ENCODE measurements around the gene AP5Z1.

The AP5Z1 gene

DNA sequence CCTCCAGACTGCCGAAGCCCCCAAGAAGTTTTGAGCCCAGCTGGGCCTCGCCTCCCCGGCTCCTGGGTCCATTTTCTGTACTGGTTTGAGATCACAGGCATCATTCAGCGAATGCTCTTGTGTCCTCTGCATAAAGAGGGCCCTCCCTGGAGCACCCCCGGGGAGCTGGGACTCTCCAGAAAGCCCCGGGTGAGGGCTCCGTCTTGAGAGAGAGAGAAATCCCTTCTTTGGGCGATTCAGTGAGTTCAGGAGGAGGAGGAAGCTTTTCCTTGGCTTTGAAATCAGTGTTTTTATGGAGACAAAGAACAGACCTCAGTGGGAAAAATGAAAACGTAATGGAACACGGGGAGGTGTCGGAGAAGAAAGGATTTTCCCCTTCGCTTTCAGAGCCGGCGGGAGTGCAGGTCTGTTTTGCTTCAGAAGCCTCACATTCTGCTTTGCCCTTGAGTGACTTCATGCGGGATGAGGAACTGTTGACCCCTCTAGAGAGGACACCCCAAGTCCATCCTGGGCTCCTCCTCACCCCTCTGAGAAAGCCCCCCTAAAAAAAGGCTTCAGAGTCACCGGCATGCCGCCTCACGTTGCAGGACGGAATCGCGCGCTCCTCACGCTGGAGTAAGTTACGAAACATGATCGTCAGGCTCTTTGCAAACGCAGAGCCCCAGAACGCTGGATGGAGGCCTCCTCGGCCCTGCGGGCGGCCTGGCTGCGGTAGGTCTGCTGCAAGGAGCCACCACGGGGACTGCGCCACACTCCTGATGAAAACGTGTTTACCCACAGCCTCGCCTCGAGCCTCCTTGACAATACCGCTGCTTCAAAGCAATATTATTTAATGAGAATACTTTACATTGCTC is 8.5 kb upstream of the AP5Z1 start:
- no peak for DNase-seq

DNA sequence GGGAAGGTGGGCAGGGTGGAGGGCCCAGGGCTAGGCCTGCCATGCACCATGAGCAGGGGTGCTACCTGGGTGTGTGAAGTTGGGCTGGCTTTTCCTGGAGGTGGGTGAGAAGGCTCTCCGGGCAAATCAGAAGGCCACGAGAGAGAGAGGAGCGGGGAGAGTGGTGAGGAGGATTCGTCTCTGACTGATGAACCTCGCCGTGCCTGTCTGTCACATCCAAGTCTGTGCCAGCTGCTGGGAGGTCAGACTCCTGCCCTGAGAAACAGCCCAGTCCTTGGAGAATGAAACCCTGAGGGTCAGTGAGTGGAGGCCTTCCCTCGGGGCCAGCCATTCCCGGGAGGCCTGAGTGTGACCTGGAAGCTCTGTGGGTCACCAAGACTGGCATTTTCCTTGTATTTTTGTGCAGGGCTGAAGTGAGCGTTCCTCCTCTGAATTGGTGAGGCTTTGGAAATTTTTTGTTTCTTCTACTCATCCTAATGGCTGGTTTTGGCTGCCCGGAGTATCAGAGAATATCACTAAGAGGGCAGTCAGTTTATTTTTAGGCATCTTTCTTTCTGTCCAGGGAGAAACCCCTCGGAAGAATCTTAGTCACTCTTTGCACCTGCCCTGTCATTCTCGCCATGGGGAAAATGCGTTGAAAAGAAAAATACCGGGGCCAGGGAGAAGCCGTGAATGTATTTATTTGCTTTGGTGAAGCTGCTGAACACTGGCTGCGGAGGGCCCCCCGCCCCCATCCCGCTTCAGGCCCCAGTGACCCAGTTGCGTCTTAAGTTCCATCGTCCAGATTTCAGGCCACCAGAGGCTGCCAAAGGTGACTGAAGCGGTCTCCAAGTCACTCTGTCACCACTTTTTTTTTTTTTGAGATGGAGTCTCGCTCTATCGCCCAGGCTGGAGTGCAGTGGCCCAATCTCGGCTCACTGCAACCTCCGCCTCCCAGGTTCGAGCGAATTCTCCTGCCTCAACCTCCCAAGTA is 6.5 kb upstream of the AP5Z1 start:
- DNase-seq, result no peak

DNA sequence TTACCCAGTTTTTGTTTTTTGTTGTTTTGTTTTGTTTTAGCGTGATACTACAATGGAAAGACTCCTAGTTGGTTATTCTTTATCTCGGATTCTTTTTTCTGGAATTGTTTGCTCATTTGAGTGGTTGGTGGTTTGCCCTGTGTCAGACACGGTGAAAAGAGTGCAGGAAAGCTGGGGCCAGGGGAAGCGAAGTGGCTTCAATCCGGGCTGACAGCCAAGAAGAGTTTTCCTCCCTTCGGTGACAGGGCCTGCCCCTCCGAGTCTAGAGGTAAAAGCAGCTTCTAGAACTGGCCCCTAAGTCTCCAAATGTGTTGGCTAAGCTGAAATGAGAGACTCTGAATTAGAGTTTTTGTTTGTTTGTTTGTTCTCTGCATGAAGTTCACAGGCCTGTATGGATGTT is 5.7 kb upstream of the AP5Z1 start:
- DNase-seq, result peak; percentile 29

DNA sequence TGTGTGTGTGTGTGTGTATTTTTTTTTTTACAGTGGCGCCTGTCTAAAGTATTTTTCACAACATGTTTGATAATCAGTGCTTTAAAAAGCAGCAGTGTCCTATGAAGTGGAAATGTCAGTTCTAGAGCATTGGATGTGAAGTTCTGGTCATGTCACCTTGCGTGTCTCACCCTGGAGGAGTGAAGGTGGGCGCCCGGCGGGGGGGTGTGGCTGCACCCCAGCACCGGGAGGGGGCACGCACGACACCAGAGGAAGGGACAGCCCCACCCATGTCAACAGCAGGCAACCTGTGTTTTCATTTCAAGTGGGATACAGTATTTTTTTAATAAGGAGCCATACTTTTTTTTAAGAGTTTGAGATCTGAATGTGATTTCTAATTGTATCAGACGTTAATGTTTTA is 4.5 kb upstream of the AP5Z1 start:
- DNase-seq, result no peak

DNA sequence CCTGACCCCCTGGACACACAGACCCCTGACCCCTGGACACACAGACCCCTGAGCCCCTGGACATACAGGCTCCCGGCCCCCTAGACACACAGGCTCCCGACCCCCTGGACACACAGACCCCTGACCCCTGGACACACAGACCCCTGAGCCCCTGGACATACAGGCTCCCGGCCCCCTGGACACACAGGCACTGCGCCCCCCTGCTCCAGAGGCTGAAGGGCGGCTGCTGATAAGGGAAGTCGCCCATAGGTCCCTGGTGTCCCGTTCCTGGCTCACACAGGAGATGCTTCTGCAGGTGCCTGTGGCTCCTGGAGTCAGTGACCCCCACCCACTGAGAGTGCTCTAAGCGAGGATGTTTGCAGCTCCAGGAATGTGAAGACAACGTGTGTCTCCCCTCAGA is 3.7 kb upstream of the AP5Z1 start:
- DNase-seq, result no peak

DNA sequence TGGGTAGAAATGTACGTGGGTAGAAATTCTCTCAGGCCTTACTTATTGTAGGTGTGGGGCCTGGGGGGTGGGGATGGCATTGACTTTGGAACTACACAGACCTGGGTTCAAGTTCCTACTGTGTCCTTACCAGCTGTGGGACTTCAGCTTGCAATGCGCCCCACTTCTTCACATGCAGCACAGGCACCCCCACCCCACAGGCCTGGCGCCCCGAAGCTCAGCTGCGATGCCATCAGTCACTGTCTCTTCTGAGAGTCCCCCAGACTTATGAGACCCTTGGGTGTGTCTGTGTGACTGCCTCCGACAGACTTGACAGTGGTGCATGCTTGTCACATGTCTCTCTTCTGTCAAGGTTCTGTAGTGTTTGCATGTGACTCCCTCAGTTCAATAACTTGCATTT is 3.1 kb upstream of the AP5Z1 start:
- DNase-seq, result no peak

DNA sequence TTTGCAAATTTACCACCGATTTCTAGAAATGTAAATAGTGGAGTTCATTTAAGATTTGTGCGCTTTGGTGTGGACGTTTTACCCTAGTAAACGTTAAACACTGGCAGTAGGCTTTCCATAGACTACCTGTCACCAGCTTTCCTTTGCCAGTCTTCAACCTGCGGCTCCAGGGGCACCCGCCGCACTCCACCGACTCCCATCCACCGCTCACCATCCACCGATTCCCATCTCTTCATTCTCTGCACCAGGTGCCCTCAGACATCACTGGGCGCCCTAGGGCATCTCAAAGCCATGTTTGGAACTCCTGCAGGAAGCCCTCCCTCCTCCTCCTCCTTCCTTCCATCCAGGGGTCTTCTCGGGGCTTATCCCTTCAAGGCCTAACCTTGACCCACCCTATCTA is 1.4 kb upstream of the AP5Z1 start:
- no peak for DNase-seq

DNA sequence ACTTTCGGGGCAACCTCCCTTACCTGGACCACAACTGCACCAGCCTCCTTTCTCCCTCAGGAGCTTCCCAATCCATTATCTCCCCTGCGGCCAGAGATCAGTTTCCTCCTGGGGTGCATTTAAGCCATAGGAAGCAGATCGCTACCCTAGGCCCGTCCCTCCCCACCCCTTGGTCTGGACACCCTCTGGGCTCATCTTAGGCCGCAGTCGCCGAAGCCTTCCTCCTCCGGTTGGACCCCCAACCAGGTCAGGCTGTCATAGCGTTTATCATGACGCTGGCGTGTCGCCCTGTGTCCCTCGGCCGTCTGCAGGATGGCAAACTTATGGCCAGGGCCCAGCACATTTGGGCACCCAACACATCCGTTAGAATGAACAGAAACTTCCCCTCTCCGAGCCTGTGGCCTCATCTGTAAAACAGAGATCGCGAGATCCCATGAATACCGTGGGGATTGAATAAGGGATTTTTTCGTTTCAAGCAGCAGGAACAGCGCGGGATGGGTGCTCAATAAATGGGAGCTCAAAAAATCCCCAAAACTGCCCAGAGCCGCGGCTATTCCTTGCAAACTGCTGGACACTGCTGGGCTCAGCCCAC is 669 bp upstream of the AP5Z1 start:
- DNase-seq, result peak; percentile 71

DNA sequence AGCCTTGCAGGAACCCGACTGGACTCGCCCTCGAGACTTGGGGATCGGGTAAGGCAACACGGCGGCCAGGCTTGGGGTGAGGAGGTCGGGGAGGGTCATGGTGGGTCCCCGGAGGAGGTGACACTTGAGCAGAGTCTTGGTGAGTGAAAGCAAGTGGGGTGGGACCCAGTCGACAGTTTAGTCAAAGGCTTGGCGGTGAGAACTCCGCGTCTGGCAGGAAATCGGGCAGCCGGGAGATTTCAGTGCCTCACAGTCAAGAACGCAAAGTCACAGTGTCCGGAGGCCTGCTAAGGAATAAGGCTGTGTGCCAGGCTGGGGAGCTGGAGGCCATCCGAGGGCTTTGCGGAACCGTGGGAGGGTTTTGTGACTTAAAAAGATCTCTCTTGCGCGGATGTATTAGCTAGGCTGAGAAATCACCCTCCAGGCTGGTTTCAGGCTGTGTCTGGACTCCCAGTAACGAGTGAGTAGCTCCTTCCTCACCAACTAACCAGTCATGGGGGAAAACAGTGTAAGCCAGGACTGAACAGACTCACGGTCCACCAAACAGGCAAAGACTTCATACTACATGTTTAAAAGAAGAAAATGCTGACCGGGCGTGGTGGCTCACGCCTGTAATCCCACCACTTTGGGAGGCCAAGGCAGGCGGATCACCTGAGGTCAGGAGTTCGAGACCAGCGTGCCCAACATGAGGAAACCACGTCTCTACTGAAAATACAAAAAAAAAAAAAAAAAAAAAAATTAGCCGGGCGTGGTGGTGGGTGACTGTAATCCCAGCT is 613 bp downstream of the AP5Z1 start:
- peak; percentile 72 for DNase-seq

DNA sequence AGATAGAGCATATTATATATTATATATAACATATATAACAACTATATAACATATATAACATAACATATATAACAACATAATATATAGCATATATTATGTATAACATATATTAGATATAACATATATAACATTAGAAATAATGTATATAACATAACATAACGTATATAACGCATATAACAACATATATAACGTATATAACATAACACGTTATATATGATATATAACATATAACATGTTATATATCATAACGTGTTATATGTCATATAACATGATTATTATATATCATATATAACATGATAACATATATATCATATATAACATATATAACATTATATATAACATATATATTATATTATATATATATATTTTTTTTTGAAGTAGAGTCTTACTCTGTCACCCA is 3.7 kb downstream of the AP5Z1 start:
- DNase-seq, result no peak

DNA sequence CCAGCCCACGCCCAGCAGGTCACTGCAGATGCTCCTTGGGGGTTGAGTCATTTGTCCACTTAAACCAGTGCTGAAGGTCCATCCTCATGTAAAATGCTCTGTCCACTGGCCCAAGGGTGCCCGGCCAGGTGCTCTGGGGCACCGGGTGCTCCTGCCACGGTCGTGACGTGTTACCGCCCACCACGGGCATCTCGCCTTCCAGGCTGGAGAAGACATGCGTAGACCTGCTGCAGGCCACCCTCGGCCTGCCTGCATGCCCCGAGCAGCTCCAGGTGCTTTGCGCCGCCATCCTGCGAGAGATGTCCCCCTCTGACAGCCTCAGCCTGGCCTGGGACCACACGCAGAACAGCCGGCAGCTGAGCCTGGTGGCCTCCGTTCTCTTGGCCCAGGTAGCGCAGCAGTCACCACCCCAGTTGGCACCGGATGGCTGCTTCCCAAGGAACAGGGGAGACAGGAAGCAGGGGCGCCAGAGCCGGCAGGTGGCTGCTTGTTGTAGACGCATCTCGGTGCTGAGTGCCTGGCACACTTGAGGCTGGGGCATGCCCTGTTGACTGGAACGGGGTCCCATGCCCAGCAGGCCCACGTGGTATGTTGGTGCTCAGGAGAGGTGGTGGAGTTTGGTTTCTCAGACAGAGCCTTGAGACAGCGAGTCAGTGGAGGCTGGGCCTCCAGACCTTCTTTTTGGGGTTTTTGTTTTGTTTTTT is 6.1 kb downstream of the AP5Z1 start:
- DNase-seq, result no peak

DNA sequence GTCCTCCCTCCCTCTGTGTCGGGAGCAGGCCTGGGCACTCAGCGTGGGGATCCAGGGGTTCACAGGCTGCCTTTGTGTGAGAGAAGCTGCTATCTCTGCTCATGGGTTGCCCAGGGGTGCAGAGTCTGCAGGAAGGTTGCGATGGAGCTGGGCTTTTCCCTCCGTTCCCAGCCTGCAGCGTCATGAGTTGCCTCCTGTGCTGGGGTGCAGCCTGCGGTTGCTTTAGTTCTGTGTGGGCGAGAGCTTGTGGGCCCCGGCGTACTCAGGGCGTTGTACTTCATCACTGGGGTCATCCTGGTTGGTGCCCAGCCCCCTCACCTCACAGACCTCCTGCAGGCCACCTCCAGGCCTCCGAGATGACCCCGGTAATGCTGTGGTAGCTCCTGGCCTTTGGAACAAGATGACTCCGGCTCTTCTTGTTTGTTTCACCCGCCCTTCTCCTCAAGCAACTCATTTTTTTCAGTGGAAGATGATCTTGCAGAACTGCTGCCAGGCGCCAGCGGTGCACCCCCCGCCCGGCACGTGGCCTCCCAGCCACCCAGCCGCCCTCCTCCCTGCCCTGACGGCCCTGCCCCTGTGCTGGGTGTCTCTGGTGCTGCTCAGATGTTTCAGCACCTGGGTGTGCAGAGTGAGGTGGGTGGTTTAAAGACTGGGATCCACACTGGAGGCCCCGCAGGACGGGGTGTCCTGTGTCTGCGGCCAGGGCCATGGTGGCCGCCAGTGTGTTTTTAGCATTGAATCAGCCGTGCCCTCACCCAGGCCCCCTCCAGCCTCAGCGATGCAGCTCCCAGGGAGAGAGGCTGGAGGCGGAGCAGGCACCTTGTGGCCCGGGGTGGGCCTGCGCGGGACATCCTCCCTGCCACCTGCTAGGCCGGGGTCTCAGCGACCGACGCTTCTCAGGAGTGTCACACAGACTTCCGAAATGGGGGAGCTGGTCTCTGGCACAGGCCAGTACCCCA is 7.2 kb downstream of the AP5Z1 start:
- DNase-seq, result no peak

DNA sequence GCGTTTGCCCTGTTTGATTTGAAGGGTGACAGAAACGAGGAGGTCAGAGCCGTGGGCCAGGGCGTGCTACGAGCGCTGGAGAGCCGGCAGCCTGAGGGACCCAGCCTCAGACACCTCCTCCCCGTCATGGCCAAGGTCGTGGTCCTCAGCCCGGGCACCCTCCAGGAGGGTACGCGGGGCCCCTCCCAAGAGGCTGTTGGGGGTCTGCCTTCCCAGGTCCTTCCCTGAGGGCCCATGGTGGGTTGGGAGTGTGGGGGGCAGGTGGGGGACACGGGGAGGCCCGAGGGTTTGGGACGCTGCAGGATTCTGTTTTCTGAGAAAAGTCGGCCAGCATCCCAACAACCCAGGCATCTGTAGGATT is 7.8 kb downstream of the AP5Z1 start:
- no peak for DNase-seq

DNA sequence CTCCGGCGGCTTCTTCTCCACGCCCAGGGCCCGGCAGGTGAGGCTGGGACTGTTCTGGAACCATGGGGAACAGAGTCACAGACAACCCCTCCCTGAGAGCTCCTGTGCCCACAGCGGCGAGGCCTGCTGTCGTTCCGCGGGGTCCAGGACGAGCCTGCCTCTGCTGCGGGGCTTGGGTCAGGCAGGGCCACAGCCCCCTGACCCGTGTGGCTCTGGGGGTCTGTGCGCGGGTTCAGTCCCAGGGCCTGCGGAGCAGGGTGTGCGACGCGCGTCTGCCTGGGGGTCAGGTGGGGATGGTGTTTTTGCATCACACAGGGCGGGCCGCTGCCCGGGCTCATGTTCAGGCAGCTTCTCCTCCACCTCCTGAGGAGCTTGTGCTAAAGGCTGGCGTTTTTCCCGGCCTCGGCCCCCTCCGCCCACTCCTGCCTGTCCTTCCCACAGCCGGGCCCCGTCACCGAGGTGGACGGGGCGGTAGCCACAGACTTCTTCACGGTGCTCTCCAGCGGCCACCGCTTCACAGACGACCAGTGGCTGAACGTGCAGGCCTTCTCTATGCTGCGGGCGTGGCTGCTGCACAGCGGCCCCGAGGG is 8.4 kb downstream of the AP5Z1 start:
- no peak for DNase-seq

DNA sequence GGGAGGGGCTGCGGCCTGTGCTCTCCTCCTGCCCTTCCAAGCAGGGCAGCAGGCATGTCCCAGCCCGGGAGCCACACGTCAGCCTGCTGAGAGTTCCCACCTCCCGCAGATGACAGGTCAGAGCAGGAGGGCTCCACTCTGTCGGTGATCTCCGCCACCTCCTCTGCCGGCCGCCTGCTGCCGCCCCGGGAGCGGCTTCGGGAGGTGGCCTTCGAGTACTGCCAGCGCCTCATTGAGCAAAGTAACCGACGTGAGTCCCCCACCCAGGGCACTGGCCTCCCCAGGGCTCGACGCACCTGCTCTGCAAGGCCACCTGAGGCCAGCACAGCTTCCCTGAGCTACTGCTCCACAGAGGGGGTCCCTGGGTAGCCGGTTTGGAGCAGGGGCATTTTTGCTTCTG is 9.4 kb downstream of the AP5Z1 start:
- DNase-seq, result no peak

DNA sequence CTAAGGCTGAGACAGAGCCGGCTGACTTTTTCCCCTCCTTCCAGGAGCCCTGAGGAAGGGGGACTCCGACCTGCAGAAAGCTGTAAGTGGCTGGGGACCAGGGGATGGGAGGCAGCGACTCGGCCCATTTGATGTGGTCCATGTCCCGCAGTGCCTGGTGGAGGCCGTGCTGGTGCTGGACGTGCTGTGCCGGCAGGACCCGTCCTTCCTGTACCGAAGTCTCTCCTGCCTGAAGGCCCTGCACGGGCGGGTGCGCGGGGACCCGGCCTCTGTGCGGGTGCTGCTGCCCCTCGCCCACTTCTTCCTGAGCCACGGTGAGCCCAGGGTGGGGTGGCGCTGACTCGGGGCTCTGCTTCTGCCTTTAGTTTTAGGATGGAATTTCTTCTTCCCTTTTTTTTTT is 9.9 kb downstream of the AP5Z1 start:
- DNase-seq, result no peak

DNA sequence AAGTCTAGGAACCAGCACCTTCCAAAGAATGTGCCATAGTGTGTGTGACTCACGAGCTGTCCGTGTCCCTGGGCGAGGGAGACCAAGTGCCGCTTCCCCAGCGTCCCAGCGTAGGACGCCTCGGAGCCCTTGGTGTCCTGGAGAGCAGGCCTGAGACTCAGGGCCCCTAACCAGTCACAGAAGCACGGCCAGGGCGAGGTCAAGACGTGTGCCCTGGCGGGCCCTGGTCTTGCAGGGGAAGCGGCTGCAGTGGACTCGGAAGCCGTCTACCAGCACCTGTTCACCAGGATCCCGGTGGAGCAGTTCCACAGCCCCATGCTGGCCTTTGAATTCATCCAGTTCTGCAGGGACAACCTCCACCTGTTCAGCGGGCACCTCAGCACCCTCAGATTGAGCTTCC is 10.6 kb downstream of the AP5Z1 start:
- DNase-seq, result no peak

DNA sequence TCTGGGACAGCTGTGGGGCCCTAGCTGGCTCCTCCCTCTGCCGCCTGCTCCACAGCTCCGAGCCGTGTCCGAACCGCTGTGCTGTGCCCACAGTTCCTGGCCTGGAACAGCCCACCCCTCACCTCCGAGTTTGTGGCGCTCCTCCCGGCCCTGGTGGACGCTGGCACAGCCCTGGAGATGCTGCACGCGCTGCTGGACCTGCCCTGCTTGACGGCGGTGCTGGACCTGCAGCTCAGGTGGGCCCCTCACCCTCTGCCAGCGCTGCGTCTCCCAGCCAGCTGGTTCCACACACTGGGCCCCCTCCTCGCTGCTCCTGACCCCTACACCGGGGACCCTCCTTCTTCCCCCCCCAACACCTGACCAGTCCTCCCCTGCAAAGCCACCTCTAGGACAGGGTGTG is 12.1 kb downstream of the AP5Z1 start:
- no peak for DNase-seq

DNA sequence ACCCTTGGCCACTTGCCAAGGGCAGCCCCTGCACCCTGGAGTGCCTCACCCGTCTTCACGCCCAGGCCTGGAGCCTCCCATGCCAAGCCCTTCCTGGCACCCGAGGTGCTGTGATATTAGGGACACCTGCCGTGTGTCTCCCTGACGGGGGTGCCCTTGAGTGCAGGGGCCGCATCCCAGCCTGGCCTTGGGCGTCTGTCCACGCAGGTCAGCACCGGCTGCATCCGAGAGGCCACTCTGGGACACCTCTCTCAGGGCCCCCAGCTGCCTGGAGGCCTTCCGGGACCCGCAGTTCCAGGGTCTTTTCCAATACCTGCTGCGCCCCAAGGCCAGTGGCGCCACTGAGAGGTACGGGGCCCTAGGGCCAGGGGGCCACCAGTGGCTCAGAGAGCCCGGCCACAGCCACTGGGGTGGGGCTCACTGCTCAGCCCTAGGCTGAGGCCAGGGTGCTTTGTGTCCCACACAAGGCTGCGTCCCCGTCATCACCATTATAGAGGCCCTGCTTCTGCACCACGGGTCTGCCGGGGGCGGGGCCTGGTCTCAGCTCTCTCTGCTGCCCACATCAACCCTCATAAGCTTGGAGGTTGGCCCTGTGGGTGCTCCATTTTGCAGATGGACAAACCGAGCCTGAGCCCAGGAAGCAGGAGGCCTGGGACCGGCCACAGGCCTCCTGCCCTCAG is 12.7 kb downstream of the AP5Z1 start:
- no peak for DNase-seq

DNA sequence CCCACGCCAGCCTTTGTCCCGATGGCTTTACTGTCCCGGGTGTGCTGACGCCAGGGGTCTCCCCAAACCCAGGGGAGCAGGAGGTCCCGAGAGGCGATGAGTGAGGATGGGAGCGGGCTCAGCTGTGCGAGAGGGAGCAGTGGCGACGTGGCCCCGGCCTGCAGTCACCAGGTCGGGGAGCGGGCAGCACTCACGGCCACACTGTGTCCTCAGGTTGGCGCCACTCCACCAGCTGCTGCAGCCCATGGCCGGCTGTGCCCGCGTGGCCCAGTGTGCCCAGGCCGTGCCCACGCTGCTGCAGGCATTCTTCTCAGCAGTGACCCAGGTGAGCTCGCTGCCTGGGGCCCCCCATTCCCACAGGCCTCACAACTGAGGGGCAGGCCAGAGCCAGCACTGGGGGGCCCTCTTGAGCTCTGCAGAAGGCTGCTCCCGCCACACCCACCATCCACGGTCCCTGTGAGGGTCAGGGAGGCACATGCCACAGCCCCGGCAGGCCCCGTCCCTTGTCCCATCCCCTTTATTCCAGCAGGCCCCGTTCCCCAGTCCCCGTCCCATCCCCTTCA is 13.3 kb downstream of the AP5Z1 start:
- DNase-seq, result no peak
